ENCODE measurements around the gene LDHAL6A. TPM values are rescaled to one million over a fixed set of nuclear protein-coding genes. Genes with fewer than 3 reads are reported as not detected.

Gene LDHAL6A
- total RNA-seq, 1 experiment from 2014 or later: not detected

DNA sequence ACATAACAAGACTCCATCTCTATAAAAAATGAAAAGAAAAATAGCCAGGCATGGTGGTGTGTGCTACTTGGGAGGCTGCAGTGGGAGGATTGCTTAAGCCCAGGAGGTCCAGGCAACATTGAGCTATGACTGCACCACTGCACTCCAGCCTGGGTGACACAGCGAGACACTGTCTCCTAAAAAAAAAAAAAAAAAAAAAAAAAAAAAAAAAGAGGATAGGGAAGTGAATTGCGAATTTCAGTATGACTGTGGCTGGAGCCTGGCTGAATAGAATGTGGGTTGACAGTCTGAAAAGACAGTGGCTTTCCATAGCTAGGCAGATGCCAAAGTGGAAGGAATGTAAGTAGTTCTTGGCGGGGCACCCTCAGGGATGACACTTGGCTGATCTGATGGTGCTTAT is 6.4 kb upstream of the LDHAL6A start:
- H4K91ac ChIP-seq (ENCODE audit: insufficient read length, low read depth, low read length): no peak overlapping the region
- no peaks in the 10 kb centered on the region for H4K20me1 ChIP-seq (ENCODE audit: control insufficient read depth, insufficient read depth, insufficient read length)
- H4K8ac ChIP-seq (replicated peaks; ENCODE audit: insufficient read length, low read depth, low read length): no peak overlapping the region
- no peak overlapping the region for H3K4me2 ChIP-seq (ENCODE audit: insufficient read depth, insufficient read length, low read length)
- no peak overlapping the region for H4K5ac ChIP-seq (ENCODE audit: insufficient read length, low read depth, low read length)
- H3K27ac Mint-ChIP-seq: no peak overlapping the region
- no peak overlapping the region for H3K9ac ChIP-seq (ENCODE audit: extremely low read depth, insufficient read length, low read length)
- H3K4me1 Mint-ChIP-seq: no peaks in the 10 kb centered on the region
- H3K14ac ChIP-seq (ENCODE audit: insufficient read depth, low read length): no peak overlapping the region
- H3K79me2 ChIP-seq (ENCODE audit: insufficient read depth, low read length): no peaks in the 10 kb centered on the region
- no peak overlapping the region for H3K4me3 Mint-ChIP-seq
- no peak overlapping the region for H2BK15ac ChIP-seq (ENCODE audit: low read depth, low read length)
- no peaks in the 10 kb centered on the region for H3K27me3 Mint-ChIP-seq (ENCODE audit: low read depth)
- no peak overlapping the region for H3K27ac ChIP-seq (ENCODE audit: insufficient read length, low read depth, low read length)
- no peak for DNase-seq
- H2BK5ac ChIP-seq (ENCODE audit: insufficient read length, low read length): no peak overlapping the region
- no peaks in the 10 kb centered on the region for H3K36me3 Mint-ChIP-seq (ENCODE audit: insufficient read depth in 1 of 3, low read depth in 3 of 3)
- H2BK20ac ChIP-seq (ENCODE audit: low read depth, low read length, poor library complexity, severe bottlenecking): no peak overlapping the region
- no peak overlapping the region for H3K56ac ChIP-seq (ENCODE audit: insufficient read length, low read depth, low read length)
- H2AK5ac ChIP-seq (ENCODE audit: insufficient read length, low read length): no peak overlapping the region
- no peaks in the 10 kb centered on the region for H3K27me3 ChIP-seq (ENCODE audit: insufficient read depth, low read length)
- no peaks in the 10 kb centered on the region for H3K4me1 ChIP-seq (ENCODE audit: insufficient read depth, low read length)
- no CpG with 5 or more reads among the region's 3 CpGs for WGBS (ENCODE audit: extremely low coverage, insufficient read length, low lambda C conversion rate)
- no peak overlapping the region for H3T11ph ChIP-seq (ENCODE audit: low read length)
- H2AFZ ChIP-seq (ENCODE audit: low read length): no peak overlapping the region
- H3K18ac ChIP-seq (ENCODE audit: insufficient read length, low read depth, low read length): no peak overlapping the region
- no peak overlapping the region for H3K4ac ChIP-seq (ENCODE audit: low read depth, low read length)
- no peaks in the 10 kb centered on the region for H3K79me1 ChIP-seq (ENCODE audit: insufficient read depth, low read depth, low read length, poor library complexity, severe bottlenecking)
- H2BK120ac ChIP-seq (ENCODE audit: low read depth, low read length, poor library complexity, severe bottlenecking): no peak overlapping the region
- H3K23ac ChIP-seq (ENCODE audit: insufficient read length, low read depth, low read length): no peak overlapping the region
- TF ChIP-seq, protein P1, sequence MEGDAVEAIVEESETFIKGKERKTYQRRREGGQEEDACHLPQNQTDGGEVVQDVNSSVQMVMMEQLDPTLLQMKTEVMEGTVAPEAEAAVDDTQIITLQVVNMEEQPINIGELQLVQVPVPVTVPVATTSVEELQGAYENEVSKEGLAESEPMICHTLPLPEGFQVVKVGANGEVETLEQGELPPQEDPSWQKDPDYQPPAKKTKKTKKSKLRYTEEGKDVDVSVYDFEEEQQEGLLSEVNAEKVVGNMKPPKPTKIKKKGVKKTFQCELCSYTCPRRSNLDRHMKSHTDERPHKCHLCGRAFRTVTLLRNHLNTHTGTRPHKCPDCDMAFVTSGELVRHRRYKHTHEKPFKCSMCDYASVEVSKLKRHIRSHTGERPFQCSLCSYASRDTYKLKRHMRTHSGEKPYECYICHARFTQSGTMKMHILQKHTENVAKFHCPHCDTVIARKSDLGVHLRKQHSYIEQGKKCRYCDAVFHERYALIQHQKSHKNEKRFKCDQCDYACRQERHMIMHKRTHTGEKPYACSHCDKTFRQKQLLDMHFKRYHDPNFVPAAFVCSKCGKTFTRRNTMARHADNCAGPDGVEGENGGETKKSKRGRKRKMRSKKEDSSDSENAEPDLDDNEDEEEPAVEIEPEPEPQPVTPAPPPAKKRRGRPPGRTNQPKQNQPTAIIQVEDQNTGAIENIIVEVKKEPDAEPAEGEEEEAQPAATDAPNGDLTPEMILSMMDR (conservative IDR thresholded peaks at IDR 0.05): no peak
- no peaks in the 10 kb centered on the region for H3K9me3 ChIP-seq (ENCODE audit: control insufficient read depth, low read depth, low read length)
- H3K23me2 ChIP-seq (ENCODE audit: insufficient read length, low read depth, low read length, poor library complexity, severe bottlenecking): no peaks in the 10 kb centered on the region
- no peaks in the 10 kb centered on the region for H3K9me3 Mint-ChIP-seq
- H2BK12ac ChIP-seq (ENCODE audit: insufficient read length, low read depth, low read length): no peak overlapping the region
